NT2/D1 (cell line): ENCODE data around the gene HCFC1R1.

ENCODE experiments used
- SUZ12 ChIP-seq: IDR thresholded peaks from 2 replicates; pipeline ENCODE4 v1.6.1; 2011; ENCODE audit not compliant: insufficient read length, insufficient read depth; ENCODE audit errors: extremely low read depth
- YY1 ChIP-seq: IDR thresholded peaks from 2 replicates; pipeline ENCODE4 v1.6.1; 2011; ENCODE audit not compliant: insufficient read length, insufficient read depth
- ZNF274 ChIP-seq: IDR thresholded peaks from 2 replicates; pipeline ENCODE4 v1.6.1; 2011; ENCODE audit warnings: mild to moderate bottlenecking, low read depth, low read length

DNA sequence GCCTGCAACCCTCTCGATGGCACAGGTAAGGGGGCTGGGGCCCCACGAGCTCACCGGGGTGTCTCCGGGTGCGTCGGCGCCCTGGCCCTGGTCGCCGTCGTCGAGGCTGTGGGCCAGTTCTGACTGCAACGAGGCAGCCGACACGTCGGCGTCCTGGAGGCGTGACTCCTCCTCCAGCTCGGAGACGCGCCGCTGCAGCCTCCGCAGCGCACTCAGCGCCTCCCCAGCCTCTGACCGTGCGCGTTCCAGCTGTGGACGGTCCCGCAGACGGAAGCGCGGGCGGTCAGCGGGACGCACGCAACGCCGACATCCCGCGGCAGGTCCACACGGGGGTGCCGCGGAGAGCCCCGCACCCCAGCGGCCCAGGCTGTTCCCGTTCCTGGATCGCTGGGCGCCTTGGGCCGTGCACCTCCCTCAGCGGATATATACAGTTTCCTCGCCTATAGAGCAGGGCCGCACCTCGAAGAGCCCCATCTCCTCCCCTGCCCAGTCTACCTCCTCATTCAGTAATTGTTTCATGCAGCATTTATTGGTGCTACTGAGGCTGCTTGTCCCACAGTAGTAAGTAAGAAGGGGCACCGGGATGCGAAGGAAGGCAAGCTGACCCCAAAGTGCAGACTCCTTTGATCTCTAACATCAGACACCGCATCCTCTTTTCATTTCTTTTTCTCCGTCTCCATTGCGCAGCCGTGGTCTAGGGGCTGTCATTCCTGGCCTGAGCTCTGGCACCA, 5.9 kb upstream of the HCFC1R1 start:
- TF ChIP-seq ZNF274, result no peak
- no peak for TF ChIP-seq SUZ12
- TF ChIP-seq YY1, result no peak
